ENCODE measurements around the gene IRS2.

Gene IRS2

DNA sequence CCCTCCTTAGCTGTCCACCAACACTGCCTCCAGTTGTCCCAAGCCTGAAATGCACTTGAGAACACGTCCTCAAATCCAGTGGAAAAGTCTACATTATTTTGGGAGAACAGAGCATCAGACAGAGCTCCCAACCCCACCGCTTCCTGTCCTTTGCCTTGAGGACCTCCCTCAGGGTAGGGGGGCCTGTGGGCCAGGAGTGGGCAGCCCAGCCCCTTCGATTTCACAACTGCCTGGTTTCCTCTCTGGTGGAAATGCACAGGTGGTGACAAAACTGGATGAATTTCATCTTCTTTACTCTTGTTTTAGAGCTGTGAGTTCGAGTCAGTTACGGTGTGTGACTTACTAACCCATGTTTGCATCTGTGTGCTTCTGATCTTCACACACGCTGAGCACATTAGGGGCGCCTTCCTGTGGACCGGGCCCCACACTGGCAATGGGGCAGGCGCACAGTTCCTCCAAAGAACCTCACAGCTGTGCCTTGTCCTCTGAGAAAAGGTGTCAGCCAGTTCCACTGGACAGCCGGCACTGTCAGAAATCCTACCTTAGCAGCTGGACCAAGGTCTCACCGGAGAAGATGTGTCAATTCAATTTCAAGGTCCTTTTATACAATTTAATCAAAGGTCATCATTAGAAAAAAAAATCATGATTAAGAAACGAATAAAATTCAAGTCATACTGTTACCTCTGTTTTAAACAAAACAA is 80.2 kb downstream of the IRS2 start:
- DNase-seq (ENCODE audit: low spot score), result no peak

DNA sequence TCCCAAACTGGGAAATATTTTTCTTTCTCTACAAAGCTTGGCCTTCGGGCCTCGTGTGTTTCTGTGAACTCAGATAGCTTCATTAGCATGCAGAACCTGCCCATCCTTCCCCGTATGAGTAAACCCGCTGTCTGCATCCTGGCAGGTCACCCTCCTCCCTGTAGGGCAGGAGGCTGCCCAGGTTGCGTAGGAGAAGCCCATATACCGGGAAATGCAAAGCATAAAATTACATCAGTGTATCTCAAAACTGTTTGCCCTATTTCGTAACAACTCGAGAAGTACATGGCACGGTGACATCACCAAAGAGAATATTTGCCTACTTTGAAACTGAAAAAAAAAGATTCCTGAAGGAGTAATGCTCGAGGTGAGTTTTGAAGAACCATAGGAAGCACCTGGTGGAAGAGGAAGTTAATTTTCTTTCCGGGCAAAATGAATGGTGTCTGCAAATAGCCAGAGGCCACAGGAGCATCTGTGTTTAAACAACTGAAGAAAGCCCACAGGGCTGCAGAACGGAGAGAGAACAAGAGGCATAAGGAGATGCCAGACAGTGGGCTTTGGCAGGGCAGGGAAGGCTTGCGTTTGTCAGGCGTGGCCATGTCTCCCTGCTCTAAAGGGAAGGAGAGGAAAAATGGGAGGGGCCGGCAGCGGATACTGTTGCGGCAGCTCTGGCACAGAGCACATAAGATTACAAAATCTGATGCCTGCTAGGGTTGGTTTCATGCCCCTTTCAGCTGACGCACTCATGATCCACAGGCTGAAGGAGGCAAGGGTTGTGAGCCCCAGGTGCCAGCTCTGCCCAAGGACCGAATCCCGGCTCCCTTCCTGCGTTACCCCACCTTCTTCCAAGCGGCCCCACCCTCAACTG is 81.4 kb downstream of the IRS2 start:
- DNase-seq (ENCODE audit: low spot score), result no peak

DNA sequence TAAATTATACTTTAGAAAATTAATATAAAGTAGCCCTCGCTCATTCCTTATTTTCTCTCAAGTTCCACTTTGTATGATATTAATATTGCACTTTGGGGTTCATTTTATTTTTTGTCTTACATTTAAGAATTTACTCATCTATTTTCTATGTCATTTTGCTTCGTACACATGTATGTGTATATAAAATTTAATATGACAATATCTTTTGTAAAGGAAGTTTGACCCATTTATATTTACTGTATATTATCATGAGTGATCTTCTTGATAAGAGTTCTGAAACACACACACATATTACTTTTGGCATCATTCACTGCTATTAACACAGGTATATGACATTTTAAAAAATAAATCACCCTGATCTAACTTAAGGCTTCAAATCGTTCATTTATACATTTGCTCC is 83.1 kb downstream of the IRS2 start:
- no peak for DNase-seq (ENCODE audit: low spot score)
